Stimulated activated CD4-positive, alpha-beta T cell treated with anti-CD3 and anti-CD28 coated beads, TNF-alpha, amount 100 ng/mL, for 1 hour (primary cell): ENCODE results near the gene DLEC1.
"Not testable (repeated sequence)": the region's sequence is repeated elsewhere in the genome, so short reads cannot be mapped to it uniquely, and the experiment has no call there.

Source experiments
- DNase-seq, 3 donors: peaks; one replicate each; pipeline ENCODE4 v3.0.0-alpha.2; 2020; ENCODE audit warnings: low read depth in 3 of 3, low spot score in 1 of 3

The DLEC1 gene

GRCh38 chr3:38082296-38082695 is 43.3 kb downstream of the DLEC1 start:
- DNase-seq: not testable (repeated sequence)

- not testable (repeated sequence) for DNase-seq
These were observed 44.2 kb downstream of the DLEC1 start for GRCh38 chr3:38083254-38083653.

- DNase-seq: no peak
These were observed 44.9 kb downstream of the DLEC1 start for GRCh38 chr3:38083871-38084333.

GRCh38 chr3:38084334-38085310 is 45.6 kb downstream of the DLEC1 start:
- no peak for DNase-seq

GRCh38 chr3:38085311-38085942 is 46.4 kb downstream of the DLEC1 start:
- no peak for DNase-seq

- DNase-seq: no peak
These were observed 46.9 kb downstream of the DLEC1 start for GRCh38 chr3:38085943-38086324.

- DNase-seq: no peak
These were observed 47.5 kb downstream of the DLEC1 start for GRCh38 chr3:38086496-38086895.

GRCh38 chr3:38087278-38087677 is 48.3 kb downstream of the DLEC1 start:
- DNase-seq: not testable (repeated sequence)

- no peak for DNase-seq
These were observed 49.4 kb downstream of the DLEC1 start for GRCh38 chr3:38088126-38089078.

GRCh38 chr3:38089163-38089562 is 50.2 kb downstream of the DLEC1 start:
- no peak for DNase-seq

- DNase-seq: no peak
These were observed 51.4 kb downstream of the DLEC1 start for GRCh38 chr3:38090453-38090852.

GRCh38 chr3:38094999-38095398 is 56.0 kb downstream of the DLEC1 start:
- no peak for DNase-seq

GRCh38 chr3:38095669-38096483 is 56.9 kb downstream of the DLEC1 start:
- DNase-seq: no peak

- no peak for DNase-seq
These were observed 58.7 kb downstream of the DLEC1 start for GRCh38 chr3:38097446-38098375.

GRCh38 chr3:38098376-38098723 is 59.3 kb downstream of the DLEC1 start:
- no peak for DNase-seq

GRCh38 chr3:38099518-38099917 is 60.5 kb downstream of the DLEC1 start:
- no peak for DNase-seq

- DNase-seq: no peak
These were observed 61.5 kb downstream of the DLEC1 start for GRCh38 chr3:38100498-38100897.

- DNase-seq: no peak
These were observed 62.9 kb downstream of the DLEC1 start for GRCh38 chr3:38101811-38102443.

- DNase-seq: no peak
These were observed 63.4 kb downstream of the DLEC1 start for GRCh38 chr3:38102444-38102814.
